SU-DHL-6 (cell line): ENCODE results near the gene DRD4.

Experiments used
- H2AFZ ChIP-seq: fragments of 200-600 bp; sonication (generic); 2 replicates; pipeline ENCODE4 v1.6.1; 2014; ENCODE audit warnings: low read depth, mild to moderate bottlenecking, moderate library complexity, mixed read lengths, antibody characterized with exemption, low read length; ENCODE audit not compliant: severe bottlenecking
- H3F3A ChIP-seq: fragments of 200-600 bp; shearing (Covaris generic); 2 replicates; pipeline ENCODE4 v1.6.0; 2016; ENCODE audit warnings: antibody characterized with exemption, mild to moderate bottlenecking; ENCODE audit not compliant: insufficient read depth
- H3K27ac ChIP-seq: fragments of 200-600 bp; sonication (generic); 2 replicates; pipeline ENCODE4 v1.5.1; 2016; ENCODE audit warnings: low read depth, mild to moderate bottlenecking, low read length, moderate library complexity, mixed read lengths
- H3K27me3 ChIP-seq: fragments of 200-600 bp; sonication (generic), shearing (Covaris generic); 2 replicates; pipeline ENCODE4 v1.6.0; 2014; ENCODE audit warnings: mild to moderate bottlenecking, low read length
- H3K36me3 ChIP-seq: fragments of 200-600 bp; sonication (generic); 2 replicates; pipeline ENCODE4 v1.6.1; 2014; ENCODE audit warnings: mild to moderate bottlenecking, low read length, mixed read lengths
- H3K4me2 ChIP-seq: fragments of 300-600, 200-600 bp; shearing (Covaris generic), sonication (generic); 2 replicates; pipeline ENCODE4 v1.6.0; 2014; ENCODE audit warnings: low read length, low read depth, mild to moderate bottlenecking; ENCODE audit not compliant: poor library complexity, severe bottlenecking
- H3K4me3 ChIP-seq: fragments of 200-600 bp; sonication (generic); 2 replicates; pipeline ENCODE4 v1.5.1; 2014; ENCODE audit warnings: antibody characterized with exemption, low read length, mild to moderate bottlenecking, mixed read lengths; ENCODE audit not compliant: insufficient read depth, poor library complexity, severe bottlenecking
- H3K79me2 ChIP-seq: fragments of 200-600 bp; sonication (generic); 2 replicates; pipeline ENCODE4 v1.6.1; 2014; ENCODE audit warnings: mild to moderate bottlenecking, low read length, moderate library complexity; ENCODE audit not compliant: insufficient read depth
- H3K9ac ChIP-seq: fragments of 200-600 bp; sonication (generic); 2 replicates; pipeline ENCODE4 v1.7.0; 2014; ENCODE audit warnings: mild to moderate bottlenecking, low read length
- H3K9me2 ChIP-seq: fragments of 200-600 bp; sonication (generic); replicated peaks from 2 replicates; pipeline ENCODE4 v1.6.1; 2014; ENCODE audit warnings: low read length; ENCODE audit not compliant: insufficient read depth
- H3K9me3 ChIP-seq: fragments of 200-600 bp; sonication (generic); 2 replicates; pipeline ENCODE4 v1.6.1; 2014; ENCODE audit warnings: low read length, mixed read lengths; ENCODE audit not compliant: insufficient read depth
- H4K20me1 ChIP-seq: fragments of 200-600 bp; sonication (generic); 2 replicates; pipeline ENCODE4 v1.6.1; 2014; ENCODE audit warnings: low read depth, mild to moderate bottlenecking, antibody characterized with exemption, low read length, moderate library complexity, mixed read lengths
- CTCF ChIP-seq: fragments of 200-600 bp; sonication (generic); IDR thresholded peaks from one replicate; pipeline ENCODE4 v1.5.1; 2017; ENCODE audit warnings: antibody characterized with exemption, mild to moderate bottlenecking, low read length, moderate library complexity; ENCODE audit not compliant: insufficient read depth, poor library complexity, severe bottlenecking
- EZH2phosphoT487 ChIP-seq: fragments of 200-600 bp; sonication (generic), shearing (Covaris generic); conservative IDR thresholded peaks from 2 replicates; pipeline ENCODE4 v1.6.1; 2018; ENCODE audit warnings: mild to moderate bottlenecking, antibody characterized with exemption, low read length, moderate library complexity, mixed read lengths

The DRD4 gene

GRCh38 chr11:638631-639331, 1.7 kb downstream of the DRD4 start:
- no peaks in the 10 kb centered on the region for H3K36me3 ChIP-seq
- no peak overlapping the region for H3K4me3 ChIP-seq
- no peak overlapping the region for H3K9ac ChIP-seq
- no peaks in the 10 kb centered on the region for H3K9me3 ChIP-seq
- no peak overlapping the region for H3K4me2 ChIP-seq
- no peaks in the 10 kb centered on the region for H3K9me2 ChIP-seq
- H3F3A ChIP-seq = 0 out of 2 replicates have a peak, but pooled peaks cover 3% of the 10 kb centered on the region
- no peak overlapping the region for H2AFZ ChIP-seq
- no peaks in the 10 kb centered on the region for H3K79me2 ChIP-seq
- H3K27me3 ChIP-seq = no peaks in the 10 kb centered on the region
- no peak overlapping the region for H3K27ac ChIP-seq
- no peaks in the 10 kb centered on the region for H4K20me1 ChIP-seq
- no peak for TF ChIP-seq CTCF
- no peak for TF ChIP-seq EZH2phosphoT487

- Histone ChIP-seq H3K36me3 (no peaks in the 10 kb centered on the region), H3K27ac (no peak overlapping the region), H3K4me2 (no peak overlapping the region), H2AFZ (no peak overlapping the region), H3K9ac (no peak overlapping the region), H3K4me3 (no peak overlapping the region), H3K27me3 (no peaks in the 10 kb centered on the region), H3K9me3 (no peaks in the 10 kb centered on the region), H3K79me2 (no peaks in the 10 kb centered on the region), H3F3A (0 out of 2 replicates have a peak, but pooled peaks cover 3% of the 10 kb centered on the region), H3K9me2 (no peaks in the 10 kb centered on the region), H4K20me1 (no peaks in the 10 kb centered on the region)
- TF ChIP-seq CTCF (no peak), EZH2phosphoT487 (no peak)
Observed at GRCh38 chr11:639332-639955, 2.4 kb downstream of the DRD4 start.

- Histone ChIP-seq H3K27ac (no peak overlapping the region), H3K4me3 (no peak overlapping the region), H3K9me2 (no peaks in the 10 kb centered on the region), H2AFZ (no peak overlapping the region), H3K36me3 (no peaks in the 10 kb centered on the region), H3K27me3 (no peaks in the 10 kb centered on the region), H3K4me2 (no peak overlapping the region), H3F3A (0 out of 2 replicates have a peak, but pooled peaks cover 3% of the 10 kb centered on the region), H3K9ac (no peak overlapping the region), H4K20me1 (no peaks in the 10 kb centered on the region), H3K79me2 (no peaks in the 10 kb centered on the region), H3K9me3 (no peaks in the 10 kb centered on the region)
- TF ChIP-seq EZH2phosphoT487 (no peak), CTCF (no peak)
Observed at GRCh38 chr11:640021-640706, 3.1 kb downstream of the DRD4 start.
